Measurements from ENCODE around the gene SOCS3.

The SOCS3 gene

GRCh38 chr17:78322327-78322857, 37.5 kb downstream of the SOCS3 start:
- Histone ChIP-seq H3K27ac (ENCODE audit: low read depth, low read length) (no peak overlapping the region), H3K4me2 (ENCODE audit: low read length) (no peak overlapping the region), H3K9me2 (replicated peaks; ENCODE audit: control insufficient read depth, low read length) (no peaks in the 10 kb centered on the region), H3K36me3 (ENCODE audit: control insufficient read depth, low read length) (no peaks in the 10 kb centered on the region), H3K4me1 (ENCODE audit: control insufficient read depth, low read length) (peaks cover 21% of the 10 kb centered on the region), H4K20me1 (ENCODE audit: control insufficient read depth, insufficient read depth, low read depth, low read length) (no peaks in the 10 kb centered on the region), H3K9me3 (ENCODE audit: control insufficient read depth, insufficient read depth, low read length) (no peaks in the 10 kb centered on the region), H3K79me2 (ENCODE audit: control insufficient read depth, low read length) (no peaks in the 10 kb centered on the region), H3F3A (ENCODE audit: control insufficient read depth, insufficient read depth) (no peaks in the 10 kb centered on the region), H3K4me3 (ENCODE audit: low read length) (no peak overlapping the region), H3K27me3 (ENCODE audit: control insufficient read depth, low read length) (peaks cover 21% of the 10 kb centered on the region)
- TF ChIP-seq EZH2phosphoT487 (IDR thresholded peaks at IDR 0.05; ENCODE audit: borderline replicate concordance, low read length) (no peak), CTCF (IDR thresholded peaks at IDR 0.05; ENCODE audit: low read depth, low read length, poor library complexity, severe bottlenecking) (no peak)

- H3K79me2 ChIP-seq (ENCODE audit: control insufficient read depth, low read length): no peaks in the 10 kb centered on the region
- no peaks in the 10 kb centered on the region for H3K36me3 ChIP-seq (ENCODE audit: control insufficient read depth, low read length)
- no peaks in the 10 kb centered on the region for H3K9me3 ChIP-seq (ENCODE audit: control insufficient read depth, insufficient read depth, low read length)
- H3F3A ChIP-seq (ENCODE audit: control insufficient read depth, insufficient read depth): no peaks in the 10 kb centered on the region
- no peak overlapping the region for H3K4me2 ChIP-seq (ENCODE audit: low read length)
- no peaks in the 10 kb centered on the region; the same call in 1 of the 2 replicates for H4K20me1 ChIP-seq (ENCODE audit: control insufficient read depth, insufficient read depth, low read depth, low read length)
- H3K27me3 ChIP-seq (ENCODE audit: control insufficient read depth, low read length): peaks cover 51% of the 10 kb centered on the region
- no peaks in the 10 kb centered on the region for H3K9me2 ChIP-seq (replicated peaks; ENCODE audit: control insufficient read depth, low read length)
- no peak overlapping the region for H3K27ac ChIP-seq (ENCODE audit: low read depth, low read length)
- H3K4me1 ChIP-seq (ENCODE audit: control insufficient read depth, low read length): peaks cover 28% of the 10 kb centered on the region
- H3K4me3 ChIP-seq (ENCODE audit: low read length): no peak overlapping the region
- TF ChIP-seq CTCF (IDR thresholded peaks at IDR 0.05; ENCODE audit: low read depth, low read length, poor library complexity, severe bottlenecking) (no peak), EZH2phosphoT487 (IDR thresholded peaks at IDR 0.05; ENCODE audit: borderline replicate concordance, low read length) (no peak)
These were observed 41.0 kb downstream of the SOCS3 start for GRCh38 chr17:78318843-78319242.

GRCh38 chr17:78318407-78318806, 41.5 kb downstream of the SOCS3 start:
- no peaks in the 10 kb centered on the region for H3F3A ChIP-seq (ENCODE audit: control insufficient read depth, insufficient read depth)
- no peak overlapping the region for H3K4me3 ChIP-seq (ENCODE audit: low read length)
- H3K79me2 ChIP-seq (ENCODE audit: control insufficient read depth, low read length): no peaks in the 10 kb centered on the region
- H3K9me2 ChIP-seq (replicated peaks; ENCODE audit: control insufficient read depth, low read length): no peaks in the 10 kb centered on the region
- peaks cover 55% of the 10 kb centered on the region for H3K27me3 ChIP-seq (ENCODE audit: control insufficient read depth, low read length)
- H3K9me3 ChIP-seq (ENCODE audit: control insufficient read depth, insufficient read depth, low read length): no peaks in the 10 kb centered on the region
- H3K27ac ChIP-seq (ENCODE audit: low read depth, low read length): no peak overlapping the region
- TF ChIP-seq CTCF (IDR thresholded peaks at IDR 0.05; ENCODE audit: low read depth, low read length, poor library complexity, severe bottlenecking): no peak
- TF ChIP-seq EZH2phosphoT487 (IDR thresholded peaks at IDR 0.05; ENCODE audit: borderline replicate concordance, low read length): no peak
- H3K4me1 ChIP-seq (ENCODE audit: control insufficient read depth, low read length): peaks cover 28% of the 10 kb centered on the region
- no peak overlapping the region for H3K4me2 ChIP-seq (ENCODE audit: low read length)
- no peaks in the 10 kb centered on the region; the same call in 1 of the 2 replicates for H4K20me1 ChIP-seq (ENCODE audit: control insufficient read depth, insufficient read depth, low read depth, low read length)
- H3K36me3 ChIP-seq (ENCODE audit: control insufficient read depth, low read length): no peaks in the 10 kb centered on the region

All from DOHH2 (cell line).